SW 1271 (cell line): Measurements from ENCODE around the gene ZYX.

ENCODE experiments used
- DNase-seq, 2 experiments: peaks; one replicate each; lab custom pipeline; 2025; lab: John Stamatoyannopoulos, UW

ZYX gene

DNA sequence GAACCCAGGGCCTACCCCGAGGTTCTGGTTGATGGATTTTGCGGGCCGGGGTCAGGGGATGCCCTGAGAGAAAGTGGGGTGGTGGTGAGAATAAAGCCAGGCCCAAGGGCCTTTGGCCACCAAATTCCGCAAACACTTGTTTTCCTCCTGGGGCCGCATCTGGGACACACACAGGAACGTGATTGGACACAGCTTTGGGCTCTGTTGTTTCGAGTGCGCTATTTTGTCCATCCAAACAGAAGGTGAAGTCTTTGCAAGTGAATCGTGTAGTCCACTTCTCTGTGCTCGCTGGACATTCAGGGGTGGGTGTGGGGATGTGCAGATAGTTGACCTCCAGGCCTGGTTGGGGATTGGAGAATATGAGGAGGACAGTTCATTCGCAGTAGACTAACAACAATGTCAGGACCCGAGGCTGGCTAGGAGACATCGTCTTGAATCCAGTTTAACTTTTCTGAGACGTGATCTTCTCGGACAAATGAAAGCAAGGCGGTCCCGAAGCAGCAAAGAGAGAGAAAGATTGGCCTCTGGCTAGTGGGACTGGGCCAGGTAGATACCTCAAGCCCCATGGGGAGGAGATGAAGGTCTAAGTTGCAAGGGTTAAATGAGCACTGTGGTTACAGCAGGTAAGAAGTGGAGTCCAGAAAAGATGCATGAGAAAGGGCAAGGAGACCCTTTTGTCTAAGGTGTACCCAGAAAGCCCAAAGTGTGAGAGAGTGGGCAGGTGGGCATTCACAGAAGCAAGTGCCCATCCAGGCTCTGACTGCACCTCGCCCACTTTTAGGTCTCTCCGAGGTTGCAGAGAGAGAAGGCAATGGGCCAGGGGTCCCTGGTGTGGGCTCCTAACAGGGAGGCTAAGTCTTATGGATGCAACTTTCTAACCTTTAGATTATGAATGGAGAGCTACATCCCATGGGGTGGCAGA, 17.9 kb upstream of the ZYX start:
- no peak for DNase-seq

DNA sequence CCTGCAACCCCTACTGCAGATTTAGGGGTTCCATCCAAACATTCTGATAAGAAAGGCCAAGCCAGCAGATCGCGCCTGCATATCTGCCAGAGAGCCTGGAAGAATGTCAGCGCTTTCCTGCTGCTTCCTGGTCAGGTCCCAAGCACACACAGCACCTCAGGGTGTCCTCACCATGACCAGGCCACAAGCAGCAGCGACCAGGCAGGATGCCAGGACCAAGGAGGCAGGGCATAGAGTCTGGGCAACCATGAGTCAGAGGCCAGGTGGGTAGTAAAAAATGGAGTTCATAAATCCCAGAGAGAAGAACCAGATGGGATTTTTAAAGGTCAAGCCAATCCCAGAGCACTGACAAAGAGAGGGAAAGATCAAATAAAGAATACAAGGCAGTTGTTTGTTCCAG, 13.2 kb upstream of the ZYX start:
- no peak for DNase-seq

DNA sequence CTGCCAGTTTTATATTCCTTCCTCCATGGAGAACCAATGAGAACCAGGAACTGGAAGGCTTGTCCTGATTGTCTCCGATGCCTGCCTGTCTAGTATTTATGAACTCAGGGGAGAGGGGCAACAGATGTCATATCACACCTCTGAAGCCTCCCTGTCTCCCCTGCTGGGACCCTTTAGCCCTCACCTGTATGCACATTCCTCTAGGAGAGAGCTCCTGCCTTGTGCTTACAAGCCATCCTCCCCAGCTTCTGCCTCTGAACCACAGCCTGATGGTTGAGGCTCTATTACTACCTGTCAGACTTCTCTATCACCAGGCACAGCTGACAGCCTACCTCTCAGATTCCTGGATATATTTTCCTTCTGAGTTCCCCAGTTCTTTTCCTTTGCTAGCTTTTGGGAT, 12.8 kb upstream of the ZYX start:
- DNase-seq = no peak

DNA sequence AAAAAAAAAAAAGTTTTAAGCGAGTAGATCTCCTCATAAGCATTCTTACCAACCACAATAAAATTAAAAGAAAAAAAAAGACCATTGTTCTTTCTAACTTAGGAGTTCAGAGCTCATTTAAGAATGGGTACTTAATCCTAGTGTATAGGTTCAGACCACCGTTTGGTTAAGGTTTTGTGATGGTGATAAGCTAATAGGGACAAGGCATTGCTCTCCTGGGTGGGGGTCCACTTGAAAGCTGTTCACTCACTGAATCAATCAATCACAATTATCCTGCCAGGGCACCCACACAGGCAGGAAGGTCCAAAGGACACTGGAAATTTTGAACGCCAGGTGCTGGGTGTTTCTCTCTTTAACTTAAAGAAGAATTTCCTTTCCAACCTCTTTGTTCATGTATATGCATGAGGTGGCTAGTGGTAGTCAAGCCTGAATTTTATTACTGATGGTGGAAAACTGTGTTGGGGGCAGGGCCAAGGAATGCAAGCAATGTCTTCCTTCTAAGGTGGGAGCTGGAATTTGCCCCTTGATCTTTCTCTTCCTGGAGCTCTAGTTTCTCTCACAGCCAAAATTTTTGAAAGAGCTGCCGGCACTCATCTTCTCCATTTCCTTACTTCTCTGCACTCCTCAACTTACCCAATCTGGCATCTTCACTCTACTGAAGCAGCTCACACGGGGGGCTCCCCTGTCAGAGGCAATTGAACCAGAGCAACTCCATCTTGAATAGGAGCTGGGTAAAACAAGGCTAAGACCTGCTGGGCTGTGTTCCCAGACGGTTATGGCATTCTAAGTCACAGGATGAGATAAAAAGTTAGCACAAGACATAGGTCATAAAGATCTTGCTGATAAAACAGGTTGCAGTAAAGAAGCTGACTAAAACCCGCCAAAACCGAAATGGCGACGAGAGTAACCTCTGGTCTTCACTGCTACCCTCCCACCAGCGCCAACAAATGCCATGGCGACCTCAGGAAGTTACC, 11.2 kb upstream of the ZYX start:
- no peak for DNase-seq

DNA sequence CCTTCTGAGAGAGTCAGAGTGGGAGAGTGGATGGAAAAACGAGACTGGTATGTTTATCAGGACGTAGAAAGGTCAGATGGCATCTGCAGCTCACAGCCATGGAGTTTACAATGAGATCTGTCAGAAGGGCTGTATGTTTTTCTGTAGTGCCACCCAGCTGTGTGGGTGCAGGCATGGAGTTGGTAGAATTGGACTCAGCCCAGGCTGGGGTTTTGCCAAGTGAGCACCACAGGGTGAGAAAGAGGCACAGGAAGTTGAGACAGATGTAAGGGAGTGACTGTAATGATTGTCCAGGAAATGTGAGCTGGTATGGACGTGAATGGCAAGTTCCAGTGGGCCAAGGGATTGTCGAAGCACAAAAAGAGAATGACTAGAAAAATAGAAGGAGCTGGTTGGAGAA, 9.1 kb upstream of the ZYX start:
- DNase-seq = peak in 1 of 2 experiments; percentile 34

DNA sequence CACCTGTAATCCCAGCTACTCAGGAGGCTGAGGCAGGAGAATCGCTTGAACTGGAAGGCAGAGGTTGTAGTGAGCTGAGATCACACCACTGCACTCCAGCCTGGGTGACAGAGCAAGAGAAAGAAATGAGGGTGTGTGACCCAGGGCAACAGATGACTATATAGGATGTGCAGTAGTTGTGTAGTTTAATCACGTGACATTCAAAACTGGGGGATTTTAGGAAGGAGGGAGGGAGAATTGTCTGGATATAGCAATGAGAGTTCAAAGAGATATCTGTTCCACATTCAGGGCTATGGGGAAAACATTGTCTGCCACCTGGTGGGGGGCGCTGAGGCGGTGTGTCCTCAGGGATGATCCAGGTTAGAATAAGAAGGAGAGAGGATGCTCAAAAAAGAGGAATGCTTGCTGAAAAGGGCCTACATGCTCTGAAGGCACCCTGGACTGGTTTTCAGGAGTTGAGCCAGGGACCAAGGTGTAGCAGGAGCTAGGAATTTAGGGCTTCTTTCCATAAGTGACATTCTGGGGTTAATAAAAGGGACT, 7.8 kb upstream of the ZYX start:
- DNase-seq = no peak

DNA sequence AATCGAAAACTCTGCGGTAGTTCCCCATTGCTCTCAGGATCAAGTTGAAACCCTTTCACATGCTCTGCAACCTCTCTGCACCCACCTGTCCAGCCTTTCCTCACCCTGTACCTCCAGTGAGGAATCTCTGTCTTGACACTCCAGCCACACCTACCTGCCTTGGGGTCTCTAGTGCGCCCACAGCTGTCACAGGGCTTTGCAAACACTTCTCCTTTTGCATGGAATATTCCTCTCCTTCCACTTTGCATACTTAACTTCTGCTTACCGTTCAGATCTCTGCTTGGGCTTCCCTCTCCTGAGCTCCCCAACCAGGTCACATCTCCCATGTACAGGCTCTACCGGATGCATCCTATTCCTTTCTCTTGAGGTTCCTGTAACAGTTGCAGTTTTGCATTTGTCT, 6.6 kb upstream of the ZYX start:
- no peak for DNase-seq

DNA sequence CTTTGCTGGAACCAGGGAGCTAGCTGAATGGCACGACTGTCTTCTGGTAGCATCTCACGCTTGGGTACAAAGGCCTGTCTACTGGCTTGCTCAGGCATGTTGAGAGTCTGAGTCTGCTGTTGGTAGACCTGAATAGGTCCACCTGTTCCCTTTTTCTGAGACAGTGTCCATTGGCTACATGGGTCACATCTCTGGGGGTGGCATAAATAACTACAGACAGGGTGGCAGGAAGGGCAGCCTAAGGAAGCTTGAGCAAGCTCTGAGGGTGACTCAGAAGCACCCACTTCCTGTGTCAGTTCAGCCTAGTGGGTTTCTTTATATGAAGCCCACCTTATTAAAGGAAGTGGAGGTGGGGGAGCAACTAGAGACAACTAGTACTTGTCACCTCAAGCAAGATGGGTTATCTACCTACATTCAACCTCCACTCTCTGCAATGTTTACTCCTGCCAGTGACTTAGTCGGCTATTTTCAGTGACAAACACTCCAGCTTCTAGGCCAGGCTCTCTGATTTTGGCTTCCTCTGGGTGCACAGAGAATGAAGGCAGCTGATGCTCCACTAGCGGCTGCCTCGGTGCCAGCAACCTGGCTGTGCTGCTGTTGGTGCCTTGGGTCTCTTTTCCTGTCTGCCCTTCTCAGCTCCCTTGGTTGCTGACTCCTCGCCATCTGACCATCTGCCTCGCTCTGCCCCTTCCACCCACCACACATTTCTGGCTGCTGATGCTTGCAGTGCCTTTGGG, 5.7 kb upstream of the ZYX start:
- peak in 1 of 2 experiments; percentile 35 for DNase-seq

DNA sequence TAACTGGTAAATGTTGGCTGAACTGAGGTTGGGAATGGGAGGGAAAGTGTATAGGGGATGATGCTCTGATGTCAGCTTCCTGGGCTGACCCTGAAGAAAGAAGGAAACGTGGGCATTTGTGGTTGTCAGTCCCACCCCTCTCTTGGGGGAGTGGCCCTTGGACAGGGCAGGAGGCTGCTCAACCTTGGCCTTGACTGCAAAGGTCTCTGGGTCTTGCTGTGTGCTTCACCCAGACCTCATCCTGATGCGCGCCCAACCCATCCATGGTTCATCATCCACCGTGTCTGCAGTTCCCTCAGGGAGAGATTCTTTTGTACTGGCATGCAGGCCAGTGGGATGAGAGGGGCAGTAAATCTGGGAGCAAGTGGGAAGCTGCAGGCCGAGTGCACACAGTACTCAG, 4.7 kb upstream of the ZYX start:
- no peak for DNase-seq

DNA sequence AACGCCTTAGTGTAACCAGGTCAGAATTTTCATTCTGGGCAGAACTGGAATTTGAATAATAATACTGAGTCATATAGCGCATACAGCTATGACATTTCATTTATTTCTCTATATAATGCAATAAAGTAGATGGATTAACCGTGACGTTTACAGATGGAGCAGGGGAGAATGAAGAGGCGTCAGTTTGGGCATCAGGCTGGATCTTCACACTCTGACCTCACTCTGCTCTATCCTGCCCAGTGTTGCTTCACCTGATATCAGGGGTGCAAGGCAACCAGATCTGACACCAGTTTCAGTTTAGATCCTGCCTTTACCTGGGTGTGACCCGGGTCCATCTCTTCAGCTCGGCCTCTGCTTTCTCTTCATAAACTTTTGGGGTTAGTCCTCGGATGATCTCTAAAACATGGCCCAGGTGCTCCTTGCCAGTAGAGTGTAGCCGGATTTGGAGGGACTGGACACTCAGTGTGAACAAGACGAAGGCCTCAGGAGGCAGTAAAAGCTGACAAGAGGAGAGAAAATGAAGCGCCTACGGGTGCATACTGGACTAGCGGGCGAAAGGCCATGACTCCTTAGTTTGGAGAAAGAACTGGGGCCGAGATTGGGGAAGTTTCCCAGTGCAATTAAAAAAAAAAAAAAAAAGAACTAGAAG, 1.4 kb upstream of the ZYX start:
- DNase-seq = peak in 1 of 2 experiments; percentile 67

DNA sequence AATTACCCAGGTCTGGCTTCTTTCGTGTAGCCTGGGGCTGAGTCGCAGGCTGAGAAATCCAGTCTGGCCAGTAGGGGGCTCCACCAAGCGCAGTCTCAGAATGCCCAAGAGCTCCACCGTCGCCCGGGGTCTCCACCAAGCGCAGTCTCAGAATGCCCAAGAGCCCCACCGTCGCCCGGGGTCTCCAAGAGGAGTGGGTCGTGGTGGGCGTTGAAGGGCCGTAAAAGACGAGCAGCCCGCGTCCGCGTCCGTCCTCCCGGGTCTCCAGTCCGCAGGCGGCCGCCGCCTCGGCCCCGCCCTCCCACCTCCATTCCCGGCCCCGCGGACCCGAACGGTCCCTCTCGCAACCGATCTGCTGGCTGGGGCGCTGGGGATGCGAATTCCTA, 892 bp upstream of the ZYX start:
- DNase-seq = peak; percentile 43 to 73

DNA sequence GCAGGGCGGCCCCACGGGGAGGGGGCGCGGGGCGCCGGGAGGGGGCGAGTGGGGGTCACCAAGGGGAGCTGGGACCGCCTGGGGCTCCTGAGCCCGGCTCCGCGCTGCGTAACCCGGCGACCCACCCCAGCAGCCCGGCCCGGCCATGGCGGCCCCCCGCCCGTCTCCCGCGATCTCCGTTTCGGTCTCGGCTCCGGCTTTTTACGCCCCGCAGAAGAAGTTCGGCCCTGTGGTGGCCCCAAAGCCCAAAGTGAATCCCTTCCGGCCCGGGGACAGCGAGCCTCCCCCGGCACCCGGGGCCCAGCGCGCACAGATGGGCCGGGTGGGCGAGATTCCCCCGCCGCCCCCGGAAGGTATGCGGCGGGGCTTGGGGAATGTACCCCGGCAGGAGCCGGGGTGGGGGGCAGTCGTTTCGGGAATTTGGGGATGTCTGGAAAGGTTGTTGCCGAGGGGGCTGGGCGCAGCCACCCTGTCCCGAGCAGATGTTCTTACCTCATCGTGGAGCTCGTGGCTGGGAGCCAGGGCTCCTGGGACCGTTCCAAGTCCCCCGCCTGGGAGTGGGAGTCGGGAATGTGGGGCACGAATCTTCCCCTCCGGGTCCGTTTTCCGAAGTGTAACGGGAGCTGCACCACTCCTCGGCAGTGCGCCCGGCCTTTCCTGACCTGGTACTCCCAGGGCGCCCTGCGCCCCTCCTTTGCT, 431 bp downstream of the ZYX start:
- DNase-seq = no peak

DNA sequence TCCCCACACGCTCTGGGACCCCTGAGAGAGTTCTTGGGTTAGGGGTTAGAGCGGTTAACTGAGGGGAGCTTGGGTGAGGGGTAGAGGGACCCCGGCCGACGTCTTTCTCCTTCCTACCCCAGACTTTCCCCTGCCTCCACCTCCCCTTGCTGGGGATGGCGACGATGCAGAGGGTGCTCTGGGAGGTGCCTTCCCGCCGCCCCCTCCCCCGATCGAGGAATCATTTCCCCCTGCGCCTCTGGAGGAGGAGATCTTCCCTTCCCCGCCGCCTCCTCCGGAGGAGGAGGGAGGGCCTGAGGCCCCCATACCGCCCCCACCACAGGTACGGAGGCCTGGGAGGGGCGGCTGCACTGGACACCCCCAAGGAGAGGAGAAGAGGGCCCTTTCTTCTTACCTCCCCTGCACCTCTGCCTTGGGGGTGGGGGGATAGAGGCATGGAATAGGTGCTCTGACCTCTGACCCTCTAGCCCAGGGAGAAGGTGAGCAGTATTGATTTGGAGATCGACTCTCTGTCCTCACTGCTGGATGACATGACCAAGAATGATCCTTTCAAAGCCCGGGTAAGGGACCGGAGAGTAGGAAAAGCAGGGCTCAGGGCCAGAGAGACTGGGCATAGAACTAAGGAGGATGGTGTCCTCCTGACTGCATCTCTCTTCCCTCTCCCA, 1.1 kb downstream of the ZYX start:
- no peak for DNase-seq

DNA sequence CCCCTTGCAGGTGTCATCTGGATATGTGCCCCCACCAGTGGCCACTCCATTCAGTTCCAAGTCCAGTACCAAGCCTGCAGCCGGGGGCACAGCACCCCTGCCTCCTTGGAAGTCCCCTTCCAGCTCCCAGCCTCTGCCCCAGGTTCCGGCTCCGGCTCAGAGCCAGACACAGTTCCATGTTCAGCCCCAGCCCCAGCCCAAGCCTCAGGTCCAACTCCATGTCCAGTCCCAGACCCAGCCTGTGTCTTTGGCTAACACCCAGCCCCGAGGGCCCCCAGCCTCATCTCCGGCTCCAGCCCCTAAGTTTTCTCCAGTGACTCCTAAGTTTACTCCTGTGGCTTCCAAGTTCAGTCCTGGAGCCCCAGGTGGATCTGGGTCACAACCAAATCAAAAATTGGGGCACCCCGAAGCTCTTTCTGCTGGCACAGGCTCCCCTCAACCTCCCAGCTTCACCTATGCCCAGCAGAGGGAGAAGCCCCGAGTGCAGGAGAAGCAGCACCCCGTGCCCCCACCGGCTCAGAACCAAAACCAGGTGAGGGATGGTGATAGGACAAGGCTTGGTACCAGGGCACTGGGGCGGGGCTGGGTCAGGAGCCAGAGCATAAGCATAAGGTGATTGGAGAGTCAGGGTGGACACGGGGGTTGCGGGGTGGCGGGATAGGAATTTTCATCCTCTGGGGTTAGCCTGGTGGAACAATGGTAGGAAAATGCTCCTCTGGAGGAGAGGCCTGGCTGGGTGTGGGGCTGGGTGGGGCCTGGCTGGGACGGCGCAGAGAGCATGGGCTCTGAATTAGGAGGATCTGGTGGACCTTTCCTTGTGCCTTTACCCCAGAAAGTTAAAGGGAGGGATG, 1.9 kb downstream of the ZYX start:
- DNase-seq = no peak

DNA sequence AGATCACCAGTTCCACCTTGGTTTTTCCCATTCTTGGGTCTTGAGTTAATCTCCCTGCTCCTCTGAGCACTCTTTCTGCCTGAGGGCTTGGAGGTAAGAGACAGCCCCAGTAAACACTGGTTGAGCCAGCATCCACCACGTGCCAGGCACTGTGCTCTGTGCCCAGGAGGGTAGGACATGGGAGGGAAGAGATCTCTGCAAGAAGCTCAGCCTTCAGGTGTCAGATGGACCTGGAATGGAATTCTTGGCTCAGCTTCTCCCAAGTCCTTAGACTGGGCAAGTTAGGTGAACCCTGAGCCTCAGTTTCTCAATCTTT, 2.5 kb downstream of the ZYX start:
- no peak for DNase-seq

DNA sequence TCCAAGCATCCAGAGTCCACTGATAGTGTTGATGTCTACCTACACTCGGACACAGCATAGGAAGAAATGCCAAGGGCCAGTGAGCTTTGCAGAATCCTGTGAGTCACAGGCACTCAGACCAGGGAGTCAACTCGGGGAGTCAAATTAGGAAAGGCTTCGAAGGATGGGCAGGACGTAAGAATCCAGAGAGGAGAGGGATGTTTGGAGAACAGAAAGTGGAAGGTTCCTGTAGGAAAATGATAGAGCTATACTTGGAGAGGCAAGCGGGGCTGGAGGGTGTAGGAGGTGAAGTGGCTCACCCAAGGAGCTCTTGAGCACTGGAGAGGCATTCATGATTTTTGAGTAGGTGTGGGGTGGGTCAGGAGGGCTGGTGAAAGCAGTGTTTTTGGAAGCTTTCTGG, 3.0 kb downstream of the ZYX start:
- DNase-seq = no peak

DNA sequence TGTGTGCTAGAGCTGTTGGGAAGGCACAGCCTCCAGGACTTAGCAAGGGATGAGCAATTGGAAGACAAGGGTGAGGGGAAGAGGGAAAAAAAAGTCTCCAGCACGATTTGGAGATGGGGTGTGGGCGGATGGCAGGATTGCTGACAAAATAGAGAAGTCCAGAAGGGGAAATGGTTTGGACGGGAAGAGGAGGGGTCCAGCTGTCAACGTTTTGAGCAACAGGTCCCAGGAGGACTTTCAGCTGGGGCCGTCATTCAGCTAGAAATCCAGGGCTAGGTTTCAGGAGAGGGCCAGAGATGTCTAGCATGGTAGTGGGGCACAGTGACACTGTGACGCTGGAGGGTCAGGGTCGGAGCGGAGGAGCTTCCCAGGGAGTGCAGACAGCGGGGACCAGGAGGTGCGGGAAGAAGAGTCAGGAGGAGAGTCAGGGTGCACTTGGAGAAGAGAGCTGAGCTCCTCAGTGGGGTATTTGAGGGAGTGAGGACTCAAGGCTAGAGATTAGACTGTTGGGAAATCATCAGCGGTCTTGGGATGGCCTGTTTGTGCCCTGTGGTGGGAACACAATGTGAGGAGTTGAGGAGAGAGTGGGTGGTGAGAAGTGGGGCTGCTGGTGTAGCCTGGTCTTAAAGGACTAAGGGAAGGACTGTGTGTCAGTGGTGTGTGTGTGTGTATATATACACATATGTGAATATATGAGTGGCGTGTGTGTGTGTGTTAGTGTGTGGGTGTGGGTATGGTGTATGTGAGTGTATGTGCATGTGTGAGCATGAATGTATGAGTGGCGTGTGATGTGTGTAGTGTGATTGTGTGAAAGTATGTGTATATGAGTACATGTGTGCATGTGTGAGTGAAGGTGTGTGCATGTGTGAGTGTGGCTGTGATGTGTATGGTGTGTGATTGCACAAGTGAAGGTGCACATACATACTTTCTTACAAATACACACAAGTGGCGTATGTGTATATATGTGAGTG, 3.8 kb downstream of the ZYX start:
- no peak for DNase-seq
